ENCODE measurements around the gene TPM4. TPM values are rescaled to one million over a fixed set of nuclear protein-coding genes. Genes with fewer than 3 reads are reported as not detected.

TPM4 gene
- total and polyA plus RNA-seq, 2 of the 13 experiments (the other 11 are each of a cell fraction or from before 2014, with no cell fraction given), result 180 to 188 TPM

DNA sequence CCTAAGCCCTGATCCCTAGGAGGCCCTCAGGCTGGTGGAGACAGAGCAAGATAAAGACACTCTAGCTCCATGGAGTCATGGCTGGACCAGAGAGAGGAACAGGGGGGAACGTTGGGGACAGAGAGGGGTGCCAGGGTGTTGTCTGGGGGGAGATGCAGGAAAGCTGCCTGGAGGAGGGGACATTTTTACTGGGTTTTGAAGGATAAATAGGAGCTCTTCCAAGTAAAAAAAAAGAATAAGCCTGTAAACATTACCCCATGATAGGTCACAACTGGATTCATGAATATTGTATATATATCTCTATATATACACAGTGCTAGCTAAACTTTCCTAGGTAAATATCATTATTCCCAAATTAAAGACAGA is 67.9 kb downstream of the TPM4 start (continued):
- TF ChIP-seq, protein P1, sequence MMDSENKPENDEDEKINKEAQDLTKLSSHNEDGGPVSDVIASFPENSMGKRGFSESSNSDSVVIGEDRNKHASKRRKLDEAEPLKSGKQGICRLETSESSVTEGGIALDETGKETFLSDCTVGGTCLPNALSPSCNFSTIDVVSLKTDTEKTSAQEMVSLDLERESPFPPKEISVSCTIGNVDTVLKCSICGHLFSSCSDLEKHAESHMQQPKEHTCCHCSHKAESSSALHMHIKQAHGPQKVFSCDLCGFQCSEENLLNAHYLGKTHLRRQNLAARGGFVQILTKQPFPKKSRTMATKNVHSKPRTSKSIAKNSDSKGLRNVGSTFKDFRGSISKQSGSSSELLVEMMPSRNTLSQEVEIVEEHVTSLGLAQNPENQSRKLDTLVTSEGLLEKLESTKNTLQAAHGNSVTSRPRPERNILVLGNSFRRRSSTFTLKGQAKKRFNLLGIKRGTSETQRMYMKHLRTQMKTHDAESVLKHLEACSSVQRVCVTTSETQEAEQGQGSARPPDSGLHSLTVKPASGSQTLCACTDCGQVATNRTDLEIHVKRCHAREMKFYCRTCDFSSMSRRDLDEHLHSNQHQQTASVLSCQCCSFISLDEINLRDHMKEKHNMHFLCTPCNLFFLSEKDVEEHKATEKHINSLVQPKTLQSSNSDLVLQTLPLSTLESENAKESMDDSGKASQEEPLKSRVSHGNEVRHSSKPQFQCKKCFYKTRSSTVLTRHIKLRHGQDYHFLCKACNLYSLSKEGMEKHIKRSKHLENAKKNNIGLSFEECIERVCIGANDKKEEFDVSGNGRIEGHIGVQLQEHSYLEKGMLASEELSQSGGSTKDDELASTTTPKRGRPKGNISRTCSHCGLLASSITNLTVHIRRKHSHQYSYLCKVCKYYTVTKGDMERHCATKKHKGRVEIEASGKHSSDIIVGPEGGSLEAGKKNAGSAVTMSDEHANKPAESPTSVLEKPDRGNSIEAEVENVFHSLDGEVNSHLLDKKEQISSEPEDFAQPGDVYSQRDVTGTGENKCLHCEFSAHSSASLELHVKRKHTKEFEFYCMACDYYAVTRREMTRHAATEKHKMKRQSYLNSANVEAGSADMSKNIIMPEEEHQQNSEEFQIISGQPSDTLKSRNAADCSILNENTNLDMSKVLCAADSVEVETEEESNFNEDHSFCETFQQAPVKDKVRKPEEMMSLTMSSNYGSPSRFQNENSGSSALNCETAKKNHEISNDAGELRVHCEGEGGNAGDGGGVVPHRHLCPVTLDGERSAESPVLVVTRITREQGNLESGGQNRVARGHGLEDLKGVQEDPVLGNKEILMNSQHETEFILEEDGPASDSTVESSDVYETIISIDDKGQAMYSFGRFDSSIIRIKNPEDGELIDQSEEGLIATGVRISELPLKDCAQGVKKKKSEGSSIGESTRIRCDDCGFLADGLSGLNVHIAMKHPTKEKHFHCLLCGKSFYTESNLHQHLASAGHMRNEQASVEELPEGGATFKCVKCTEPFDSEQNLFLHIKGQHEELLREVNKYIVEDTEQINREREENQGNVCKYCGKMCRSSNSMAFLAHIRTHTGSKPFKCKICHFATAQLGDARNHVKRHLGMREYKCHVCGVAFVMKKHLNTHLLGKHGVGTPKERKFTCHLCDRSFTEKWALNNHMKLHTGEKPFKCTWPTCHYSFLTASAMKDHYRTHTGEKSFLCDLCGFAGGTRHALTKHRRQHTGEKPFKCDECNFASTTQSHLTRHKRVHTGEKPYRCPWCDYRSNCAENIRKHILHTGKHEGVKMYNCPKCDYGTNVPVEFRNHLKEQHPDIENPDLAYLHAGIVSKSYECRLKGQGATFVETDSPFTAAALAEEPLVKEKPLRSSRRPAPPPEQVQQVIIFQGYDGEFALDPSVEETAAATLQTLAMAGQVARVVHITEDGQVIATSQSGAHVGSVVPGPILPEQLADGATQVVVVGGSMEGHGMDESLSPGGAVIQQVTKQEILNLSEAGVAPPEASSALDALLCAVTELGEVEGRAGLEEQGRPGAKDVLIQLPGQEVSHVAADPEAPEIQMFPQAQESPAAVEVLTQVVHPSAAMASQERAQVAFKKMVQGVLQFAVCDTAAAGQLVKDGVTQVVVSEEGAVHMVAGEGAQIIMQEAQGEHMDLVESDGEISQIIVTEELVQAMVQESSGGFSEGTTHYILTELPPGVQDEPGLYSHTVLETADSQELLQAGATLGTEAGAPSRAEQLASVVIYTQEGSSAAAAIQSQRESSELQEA (CRISPR knock-in tag; IDR thresholded peaks at IDR 0.05; ENCODE audit: not compliant biosample characterization), result no peak

DNA sequence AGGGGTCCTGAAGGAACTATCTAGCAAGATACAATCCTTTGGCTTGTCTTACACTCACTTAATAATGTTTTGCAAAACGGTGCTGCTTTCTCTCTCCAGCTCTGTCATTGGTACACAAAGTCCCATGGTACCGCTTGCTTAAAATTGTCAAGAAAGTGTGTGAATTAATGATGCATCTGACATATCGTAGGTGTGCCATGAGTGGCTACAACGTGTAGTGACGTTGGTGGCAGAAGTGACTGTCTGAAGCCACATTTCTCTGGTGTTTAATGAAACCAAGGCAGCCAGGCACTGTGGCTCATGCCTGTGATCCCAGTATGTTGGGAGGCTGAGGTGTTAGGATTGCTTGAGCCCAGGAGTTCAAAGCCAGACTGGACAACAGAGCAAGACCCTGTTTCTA is 69.8 kb downstream of the TPM4 start:
- ChIA-PET POLR2A (no interaction called here), CTCF (ENCODE audit: low intra/inter-chr PET ratio, low total read pairs) (no interaction called here)
- TF ChIP-seq ZNF121 (CRISPR knock-in tag; IDR thresholded peaks at IDR 0.05), result 0 out of 2 replicates have a peak, but pooled peaks have one; percentile 37
- TF ChIP-seq RBM39 (IDR thresholded peaks at IDR 0.05; ENCODE audit: low read depth, low read length, poor library complexity, severe bottlenecking), result no peak
- no peaks in the 10 kb centered on the region for H4K20me1 ChIP-seq (ENCODE audit: insufficient read depth, low read length)
- H3K4me2 ChIP-seq (ENCODE audit: low read depth, low read length), result no peak overlapping the region
- no peak overlapping the region for H2AFZ ChIP-seq (ENCODE audit: low read length)
- intact Hi-C loops (cut with micrococcal nuclease; ENCODE audit: unreplicated experiment), result no loop called here
- H3K27me3 ChIP-seq (ENCODE audit: control insufficient read depth in 1 of 2, insufficient read depth in 2 of 2, low read length in 2 of 2), result no peaks in the 10 kb centered on the region
- BruUV-seq (replicated peaks), result no TSS peak
- no peak for FAIRE-seq
- no peaks in the 10 kb centered on the region for H3K79me2 ChIP-seq (ENCODE audit: insufficient read depth, low read length)
- H3K36me3 ChIP-seq (replicated peaks in 1 of 2; ENCODE audit: control insufficient read depth in 1 of 2, insufficient read depth in 2 of 2, low read length in 2 of 2), result no peaks in the 10 kb centered on the region
- in situ Hi-C loops (cut with HindIII; ENCODE audit: extremely low pct_ligation_motif_present, low pct_unique_long_range_greater_than_20kb), result no loop called here
- H3K9me3 ChIP-seq (ENCODE audit: low read length), result no peaks in the 10 kb centered on the region
- H3K27ac ChIP-seq (ENCODE audit: extremely low read length, insufficient read depth, low read length), result no peak overlapping the region
- WGBS (ENCODE audit: low lambda C conversion rate), result 93% methylated on average over 5 of the region's 5 CpGs
- H3K4me1 ChIP-seq (ENCODE audit: insufficient read depth, low read length), result peaks cover 33% of the 10 kb centered on the region
- ATAC-seq, result no peak
- no peak for DNase-seq (ENCODE audit: low spot score)
- no peak overlapping the region for H3K4me3 ChIP-seq (replicated peaks in 1 of 3; ENCODE audit: insufficient read depth in 1 of 3, low read depth in 2 of 3, low read length in 3 of 3)
- H3K9ac ChIP-seq (ENCODE audit: insufficient read depth, low read depth, low read length), result no peak overlapping the region

Measured in HepG2 (cell line).